ENCODE measurements around the gene WDR70. TPM values are rescaled to one million over a fixed set of nuclear protein-coding genes. Genes with fewer than 3 reads are reported as not detected.
"Not testable (repeated sequence)": the region's sequence is repeated elsewhere in the genome, so short reads cannot be mapped to it uniquely, and the experiment has no call there.

WDR70 gene
- total RNA-seq, 1 donor from 2014 or later: 43.0 TPM

DNA sequence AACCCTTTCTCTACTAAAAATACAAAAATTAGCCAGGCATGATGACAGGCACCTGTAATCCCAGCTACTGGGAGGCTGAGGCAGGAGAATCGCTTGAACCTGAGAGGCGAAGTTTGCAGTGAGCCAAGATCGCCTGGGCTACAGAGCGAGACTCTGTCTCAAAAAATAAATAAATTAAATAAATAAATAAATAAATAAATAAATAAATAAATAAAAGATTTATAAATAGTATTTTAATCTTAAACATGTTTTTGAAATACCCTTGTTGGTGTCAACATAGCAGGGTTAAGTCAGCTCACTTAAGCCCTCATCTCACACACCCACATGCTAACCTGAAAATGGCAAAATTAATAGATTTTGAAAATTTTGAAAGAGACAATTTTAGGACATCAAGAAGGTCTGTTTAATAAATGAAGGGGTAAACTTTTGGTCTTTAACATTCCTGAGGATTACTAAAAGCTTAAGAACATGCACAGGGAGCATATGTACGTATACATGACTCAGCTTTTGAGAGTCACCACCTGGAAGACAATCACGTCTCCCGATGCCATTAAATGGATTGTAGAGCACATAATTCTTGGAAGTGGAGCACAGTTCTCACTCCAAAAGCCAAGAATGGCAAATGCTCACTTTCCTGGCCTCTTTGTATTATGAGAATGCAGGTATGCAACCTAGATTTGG is 258.2 kb downstream of the WDR70 start:
- Mint-ChIP-seq H3K9me3 (ENCODE audit: low read depth) (no peaks in the 10 kb centered on the region), H3K27ac (no peak overlapping the region), H3K27me3 (no peaks in the 10 kb centered on the region)

DNA sequence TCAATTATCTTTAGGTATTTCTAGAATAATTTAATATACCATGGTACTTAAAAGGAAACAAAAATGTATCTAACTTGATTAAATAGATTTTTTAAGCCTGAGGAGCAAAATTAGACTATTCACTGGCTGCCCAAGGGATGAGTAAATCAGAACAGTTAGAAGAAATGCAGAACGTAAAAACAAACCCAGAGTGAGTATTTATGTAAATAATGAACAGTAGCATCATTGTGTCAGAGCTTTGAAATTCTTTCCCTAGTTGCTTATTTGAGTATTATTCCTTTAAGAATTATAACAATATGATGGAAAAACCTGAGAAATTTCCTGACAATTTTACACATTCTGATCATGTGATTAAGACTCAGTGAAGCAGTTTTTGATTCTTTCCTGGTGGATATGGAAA is 259.8 kb downstream of the WDR70 start:
- H3K4me3 Mint-ChIP-seq (ENCODE audit: low read depth): no peak overlapping the region
- H3K27ac Mint-ChIP-seq: no peak overlapping the region
- no peaks in the 10 kb centered on the region for H3K4me1 Mint-ChIP-seq (ENCODE audit: low read depth)
- no peaks in the 10 kb centered on the region for H3K27me3 Mint-ChIP-seq
- H3K9me3 Mint-ChIP-seq (ENCODE audit: low read depth): peaks cover 3% of the 10 kb centered on the region
- no peak for DNase-seq (ENCODE audit: low spot score, unreplicated experiment)
- H3K36me3 Mint-ChIP-seq (ENCODE audit: insufficient read depth): peaks cover 2% of the 10 kb centered on the region
- TF ChIP-seq, protein P1, sequence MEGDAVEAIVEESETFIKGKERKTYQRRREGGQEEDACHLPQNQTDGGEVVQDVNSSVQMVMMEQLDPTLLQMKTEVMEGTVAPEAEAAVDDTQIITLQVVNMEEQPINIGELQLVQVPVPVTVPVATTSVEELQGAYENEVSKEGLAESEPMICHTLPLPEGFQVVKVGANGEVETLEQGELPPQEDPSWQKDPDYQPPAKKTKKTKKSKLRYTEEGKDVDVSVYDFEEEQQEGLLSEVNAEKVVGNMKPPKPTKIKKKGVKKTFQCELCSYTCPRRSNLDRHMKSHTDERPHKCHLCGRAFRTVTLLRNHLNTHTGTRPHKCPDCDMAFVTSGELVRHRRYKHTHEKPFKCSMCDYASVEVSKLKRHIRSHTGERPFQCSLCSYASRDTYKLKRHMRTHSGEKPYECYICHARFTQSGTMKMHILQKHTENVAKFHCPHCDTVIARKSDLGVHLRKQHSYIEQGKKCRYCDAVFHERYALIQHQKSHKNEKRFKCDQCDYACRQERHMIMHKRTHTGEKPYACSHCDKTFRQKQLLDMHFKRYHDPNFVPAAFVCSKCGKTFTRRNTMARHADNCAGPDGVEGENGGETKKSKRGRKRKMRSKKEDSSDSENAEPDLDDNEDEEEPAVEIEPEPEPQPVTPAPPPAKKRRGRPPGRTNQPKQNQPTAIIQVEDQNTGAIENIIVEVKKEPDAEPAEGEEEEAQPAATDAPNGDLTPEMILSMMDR (IDR thresholded peaks at IDR 0.05; ENCODE audit: unreplicated experiment): no peak

More for the DNA sequence above, 258.2 kb downstream of the WDR70 start:
- Mint-ChIP-seq H3K4me3 (ENCODE audit: low read depth) (no peak overlapping the region), H3K4me1 (ENCODE audit: low read depth) (no peaks in the 10 kb centered on the region), H3K36me3 (ENCODE audit: insufficient read depth) (peaks cover 1% of the 10 kb centered on the region)
- TF ChIP-seq, protein P1 (IDR thresholded peaks at IDR 0.05; ENCODE audit: unreplicated experiment): no peak
- DNase-seq (ENCODE audit: low spot score, unreplicated experiment): no peak

DNA sequence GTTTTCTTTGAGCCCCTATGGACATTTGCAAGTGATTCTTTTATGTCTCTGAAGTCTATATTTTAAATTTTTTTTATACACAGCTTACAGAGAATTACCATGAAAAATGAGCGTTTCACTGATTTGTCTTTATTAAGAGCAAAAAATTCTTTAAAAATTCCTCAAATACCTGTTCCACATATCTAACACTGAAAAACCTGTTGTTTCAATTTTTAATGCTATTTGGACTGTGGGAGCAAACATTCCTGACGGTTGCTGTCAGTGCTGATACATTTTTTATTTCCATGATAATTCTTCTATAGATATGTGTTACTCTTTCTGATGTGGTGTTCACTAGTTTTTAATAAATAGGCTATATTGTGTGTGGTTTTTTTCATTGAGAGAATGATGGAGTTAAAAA is 261.0 kb downstream of the WDR70 start:
- H3K27me3 Mint-ChIP-seq: no peaks in the 10 kb centered on the region
- no peak overlapping the region for H3K4me3 Mint-ChIP-seq (ENCODE audit: low read depth)
- H3K36me3 Mint-ChIP-seq (ENCODE audit: insufficient read depth): peaks cover 8% of the 10 kb centered on the region
- TF ChIP-seq, protein P1 (IDR thresholded peaks at IDR 0.05; ENCODE audit: unreplicated experiment): no peak
- no peaks in the 10 kb centered on the region for H3K4me1 Mint-ChIP-seq (ENCODE audit: low read depth)
- H3K9me3 Mint-ChIP-seq (ENCODE audit: low read depth): peaks cover 13% of the 10 kb centered on the region
- no peak for DNase-seq (ENCODE audit: low spot score, unreplicated experiment)
- H3K27ac Mint-ChIP-seq: no peak overlapping the region

DNA sequence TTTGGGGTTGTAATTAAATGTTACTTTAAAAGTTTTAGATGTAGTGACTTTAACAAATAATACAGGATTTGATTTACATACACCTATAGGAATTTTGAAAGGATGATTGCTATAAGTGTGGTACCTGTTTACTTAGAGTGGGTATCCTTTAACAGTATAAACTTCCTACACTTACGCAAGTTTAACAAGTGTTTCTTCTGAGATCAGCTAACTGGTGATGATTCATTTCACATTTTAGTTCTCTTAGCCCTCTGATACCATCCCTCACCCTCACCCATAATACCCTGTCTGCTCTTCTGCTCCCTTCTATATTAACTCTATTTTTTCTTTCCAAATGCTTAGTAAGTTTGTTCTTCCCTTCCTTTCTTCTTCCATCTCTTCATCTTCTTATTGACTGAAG is 262.8 kb downstream of the WDR70 start:
- peaks cover 22% of the 10 kb centered on the region for H3K9me3 Mint-ChIP-seq (ENCODE audit: low read depth)
- H3K27ac Mint-ChIP-seq: no peak overlapping the region
- no peak for DNase-seq (ENCODE audit: low spot score, unreplicated experiment)
- no peak overlapping the region for H3K4me3 Mint-ChIP-seq (ENCODE audit: low read depth)
- peaks cover 9% of the 10 kb centered on the region for H3K36me3 Mint-ChIP-seq (ENCODE audit: insufficient read depth)
- H3K4me1 Mint-ChIP-seq (ENCODE audit: low read depth): no peaks in the 10 kb centered on the region
- TF ChIP-seq, protein P1 (IDR thresholded peaks at IDR 0.05; ENCODE audit: unreplicated experiment): no peak
- H3K27me3 Mint-ChIP-seq: no peaks in the 10 kb centered on the region

DNA sequence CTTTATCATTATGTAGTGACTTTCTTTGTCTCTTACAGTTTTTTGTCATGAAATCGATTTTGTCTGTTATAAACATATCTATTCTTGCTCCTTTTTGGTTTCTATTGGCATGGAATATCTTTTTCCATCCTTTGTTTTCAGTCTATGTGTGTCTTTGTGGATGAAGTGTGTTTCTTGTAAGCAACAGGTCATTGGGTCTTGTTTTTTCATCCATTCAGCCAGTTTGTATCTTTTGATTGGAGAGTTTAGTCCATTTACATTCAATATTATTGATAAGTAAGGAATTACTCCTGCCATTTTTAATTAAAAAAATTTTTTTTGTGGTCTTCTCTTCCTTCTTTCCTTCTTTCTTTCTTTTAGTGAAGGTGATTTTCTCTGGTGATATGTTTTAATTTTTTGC is 266.6 kb downstream of the WDR70 start:
- Mint-ChIP-seq H3K4me1 (ENCODE audit: low read depth) (no peaks in the 10 kb centered on the region), H3K27ac (no peak overlapping the region), H3K27me3 (no peaks in the 10 kb centered on the region), H3K36me3 (ENCODE audit: insufficient read depth) (peaks cover 11% of the 10 kb centered on the region), H3K9me3 (ENCODE audit: low read depth) (peaks cover 32% of the 10 kb centered on the region), H3K4me3 (ENCODE audit: low read depth) (no peak overlapping the region)
- no peak for DNase-seq (ENCODE audit: low spot score, unreplicated experiment)
- TF ChIP-seq, protein P1 (IDR thresholded peaks at IDR 0.05; ENCODE audit: unreplicated experiment): no peak

DNA sequence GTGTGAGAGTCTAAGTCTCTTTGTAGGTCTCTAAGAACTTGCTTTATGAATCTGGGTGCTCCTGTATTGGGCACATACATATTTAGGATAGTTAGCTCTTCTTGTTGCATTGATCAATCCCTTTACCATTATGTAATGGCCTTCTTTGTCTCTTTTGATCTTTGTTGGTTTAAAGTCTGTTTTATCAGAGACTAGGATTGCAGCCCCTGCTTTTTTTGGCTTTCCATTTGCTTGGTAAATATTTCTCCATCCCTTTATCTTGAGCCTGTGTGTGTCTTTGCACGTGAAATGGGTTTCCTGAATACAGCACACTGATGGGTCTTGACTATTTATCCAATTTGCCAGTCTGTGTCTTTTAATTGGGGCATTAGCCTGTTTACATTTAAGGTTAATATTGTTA is 275.4 kb downstream of the WDR70 start:
- not testable (repeated sequence) for H3K27ac Mint-ChIP-seq; H3K4me1 Mint-ChIP-seq (ENCODE audit: low read depth); H3K27me3 Mint-ChIP-seq; DNase-seq (ENCODE audit: low spot score, unreplicated experiment); H3K4me3 Mint-ChIP-seq (ENCODE audit: low read depth)
- Mint-ChIP-seq H3K9me3 (ENCODE audit: low read depth) (peaks cover 44% of the 10 kb centered on the region), H3K36me3 (ENCODE audit: insufficient read depth) (peaks cover 28% of the 10 kb centered on the region)
